ENCODE measurements around the gene RALY. TPM values are rescaled to one million over a fixed set of nuclear protein-coding genes. Genes with fewer than 3 reads are reported as not detected.

The RALY gene
- polyA plus RNA-seq, 2 of the 4 experiments (the other 2 are of a cell fraction), result 63.4 to 102 TPM

- no peak for TF ChIP-seq SREBF2 (IDR thresholded peaks at IDR 0.05)
- TF ChIP-seq RCOR1 (IDR thresholded peaks at IDR 0.05; ENCODE audit: low read depth, low read length), result no peak
- no peak for TF ChIP-seq ZSCAN20 (CRISPR knock-in tag; IDR thresholded peaks at IDR 0.05)
- TF ChIP-seq HMGXB4 (CRISPR knock-in tag; IDR thresholded peaks at IDR 0.05; ENCODE audit: borderline replicate concordance), result no peak
- TF ChIP-seq FOSL2 (IDR thresholded peaks at IDR 0.05), result no peak
- no peak for TF ChIP-seq FOSL2 (CRISPR knock-in tag; IDR thresholded peaks at IDR 0.05)
- TF ChIP-seq HOXB13 (CRISPR knock-in tag; IDR thresholded peaks at IDR 0.05; ENCODE audit: low read depth), result no peak
- TF ChIP-seq EHF (CRISPR knock-in tag; IDR thresholded peaks at IDR 0.05), result no peak
- TF ChIP-seq KDM1A (IDR thresholded peaks at IDR 0.05; ENCODE audit: low read depth), result no peak
- TF ChIP-seq NPAS2 (CRISPR knock-in tag; IDR thresholded peaks at IDR 0.05; ENCODE audit: borderline replicate concordance), result no peak
- TF ChIP-seq RARB (CRISPR knock-in tag; IDR thresholded peaks at IDR 0.05), result no peak
- TF ChIP-seq, protein P1, sequence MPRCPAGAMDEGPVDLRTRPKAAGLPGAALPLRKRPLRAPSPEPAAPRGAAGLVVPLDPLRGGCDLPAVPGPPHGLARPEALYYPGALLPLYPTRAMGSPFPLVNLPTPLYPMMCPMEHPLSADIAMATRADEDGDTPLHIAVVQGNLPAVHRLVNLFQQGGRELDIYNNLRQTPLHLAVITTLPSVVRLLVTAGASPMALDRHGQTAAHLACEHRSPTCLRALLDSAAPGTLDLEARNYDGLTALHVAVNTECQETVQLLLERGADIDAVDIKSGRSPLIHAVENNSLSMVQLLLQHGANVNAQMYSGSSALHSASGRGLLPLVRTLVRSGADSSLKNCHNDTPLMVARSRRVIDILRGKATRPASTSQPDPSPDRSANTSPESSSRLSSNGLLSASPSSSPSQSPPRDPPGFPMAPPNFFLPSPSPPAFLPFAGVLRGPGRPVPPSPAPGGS (IDR thresholded peaks at IDR 0.05), result no peak
- TF ChIP-seq ZFP36 (IDR thresholded peaks at IDR 0.05; ENCODE audit: borderline replicate concordance, partially characterized antibody), result no peak
- no peak for TF ChIP-seq CEBPB (IDR thresholded peaks at IDR 0.05)
- no peak for TF ChIP-seq PHF8 (IDR thresholded peaks at IDR 0.05; ENCODE audit: borderline replicate concordance, low read depth)
- no peak for TF ChIP-seq JUNB (IDR thresholded peaks at IDR 0.05)
- TF ChIP-seq CTCF (IDR thresholded peaks at IDR 0.05), result no peak
- TF ChIP-seq CHD2 (IDR thresholded peaks at IDR 0.05; ENCODE audit: low read length, partially characterized antibody), result no peak
- no peak for TF ChIP-seq RNF2 (IDR thresholded peaks at IDR 0.05; ENCODE audit: borderline replicate concordance, low read depth)
- no peak for TF ChIP-seq POLR2A (IDR thresholded peaks at IDR 0.05; ENCODE audit: low read length)
- Histone ChIP-seq H3K9me3 (no peaks in the 10 kb centered on the region), H3K4me2 (no peak overlapping the region), H3K4me1 (peaks cover 5% of the 10 kb centered on the region; the same call in 2 of the 3 replicates), H3K4me3 (no peak overlapping the region), H3K27ac (no peak overlapping the region)
- ChIA-PET CTCF (no interaction called here), POLR2A (interaction anchor here (1.9 kb wide), 1 partner anchor 13 kb away, joined by 7 read pairs; the partner anchor contains the start of gene EIF2S2)
- DNase-seq (ENCODE audit: low read depth in 1 of 2, low spot score in 1 of 2) (no peak), FAIRE-seq (no peak), ATAC-seq (peak in 1 of 2 experiments; percentile 13; a peak in 1 of 6 replicates)
- WGBS (ENCODE audit: missing lambda C conversion rate), result 48% methylated on average over 2 of the region's 2 CpGs
Measured at GRCh38 chr20:34124469-34125249, 130.9 kb downstream of the RALY start.

GRCh38 chr20:34127792-34128191 lies 134.1 kb downstream of the RALY start:
- no peak for TF ChIP-seq SREBF2 (IDR thresholded peaks at IDR 0.05)
- no peak for TF ChIP-seq MAFK (IDR thresholded peaks at IDR 0.05; ENCODE audit: partially characterized antibody)
- TF ChIP-seq CHD4 (IDR thresholded peaks at IDR 0.05; ENCODE audit: borderline replicate concordance), result no peak
- no peak for TF ChIP-seq SMC3 (IDR thresholded peaks at IDR 0.05)
- no peak for TF ChIP-seq GATA3 (IDR thresholded peaks at IDR 0.05; ENCODE audit: borderline replicate concordance)
- TF ChIP-seq CBX8 (IDR thresholded peaks at IDR 0.05), result no peak
- no peak for TF ChIP-seq ZNF302 (CRISPR knock-in tag; IDR thresholded peaks at IDR 0.05)
- no peak for TF ChIP-seq HOXA7 (CRISPR knock-in tag; IDR thresholded peaks at IDR 0.05)
- no peak for TF ChIP-seq HOXB13 (CRISPR knock-in tag; IDR thresholded peaks at IDR 0.05; ENCODE audit: low read depth)
- TF ChIP-seq FOSB (CRISPR knock-in tag; IDR thresholded peaks at IDR 0.05), result no peak
- no peak for TF ChIP-seq JUNB (IDR thresholded peaks at IDR 0.05)
- ChIA-PET POLR2A (no interaction called here), CTCF (interaction anchor here (0.7 to 4.4 kb wide), 3 partner anchors 39 to 266 kb away, joined by 3 to 22 read pairs (median 3); no protein-coding TSS in a partner anchor)
- Histone ChIP-seq H3K27ac (no peak overlapping the region), H3K4me1 (peaks cover 5% of the 10 kb centered on the region; the same call in 2 of the 3 replicates), H3K4me2 (no peak overlapping the region), H3K4me3 (no peak overlapping the region), H3K9me3 (no peaks in the 10 kb centered on the region)
- WGBS (ENCODE audit: missing lambda C conversion rate), result 81% methylated on average over 10 of the region's 10 CpGs
- no peak for DNase-seq (ENCODE audit: low read depth in 1 of 2, low spot score in 1 of 2)
- FAIRE-seq, result no peak
- no peak for ATAC-seq
